ENCODE results near the gene FAT3.

Gene FAT3

GRCh38 chr11:92226331-92227229 is 2.0 kb downstream of the FAT3 start:
- no peak for DNase-seq (ENCODE audit: low read depth)
- H3K4me3 ChIP-seq (ENCODE audit: low read depth, low read length), result peak overlapping the region; percentile 57

- H3K4me3 ChIP-seq (ENCODE audit: low read depth, low read length), result peak overlapping the region; percentile 57
- DNase-seq (ENCODE audit: low read depth), result no peak
Observed at GRCh38 chr11:92227230-92227814, 2.7 kb downstream of the FAT3 start.

- H3K4me3 ChIP-seq (ENCODE audit: low read depth, low read length), result no peak overlapping the region
- DNase-seq (ENCODE audit: low read depth), result no peak
Observed at GRCh38 chr11:92227959-92228935, 3.6 kb downstream of the FAT3 start.

GRCh38 chr11:92236856-92237255 is 12.2 kb downstream of the FAT3 start:
- no peak overlapping the region for H3K4me3 ChIP-seq (ENCODE audit: low read depth, low read length)
- DNase-seq (ENCODE audit: low read depth), result no peak

- H3K4me3 ChIP-seq (ENCODE audit: low read depth, low read length), result no peak overlapping the region
- DNase-seq (ENCODE audit: low read depth), result no peak
Observed at GRCh38 chr11:92240916-92241315, 16.3 kb downstream of the FAT3 start.

GRCh38 chr11:92245700-92246271 is 21.2 kb downstream of the FAT3 start:
- H3K4me3 ChIP-seq (ENCODE audit: low read depth, low read length), result no peak overlapping the region
- DNase-seq (ENCODE audit: low read depth), result no peak

- no peak overlapping the region for H3K4me3 ChIP-seq (ENCODE audit: low read depth, low read length)
- DNase-seq (ENCODE audit: low read depth), result no peak
Observed at GRCh38 chr11:92246630-92247029, 22.0 kb downstream of the FAT3 start.

- no peak overlapping the region for H3K4me3 ChIP-seq (ENCODE audit: low read depth, low read length)
- no peak for DNase-seq (ENCODE audit: low read depth)
Observed at GRCh38 chr11:92249156-92249753, 24.6 kb downstream of the FAT3 start.

GRCh38 chr11:92251980-92252379 is 27.4 kb downstream of the FAT3 start:
- no peak for DNase-seq (ENCODE audit: low read depth)
- no peak overlapping the region for H3K4me3 ChIP-seq (ENCODE audit: low read depth, low read length)

GRCh38 chr11:92253421-92253820 is 28.8 kb downstream of the FAT3 start:
- H3K4me3 ChIP-seq (ENCODE audit: low read depth, low read length), result no peak overlapping the region
- DNase-seq (ENCODE audit: low read depth), result no peak

- no peak for DNase-seq (ENCODE audit: low read depth)
Observed at GRCh38 chr11:92253945-92254344, 29.3 kb downstream of the FAT3 start.

GRCh38 chr11:92257536-92257935 is 32.9 kb downstream of the FAT3 start:
- no peak overlapping the region for H3K4me3 ChIP-seq (ENCODE audit: low read depth, low read length)

More at GRCh38 chr11:92253945-92254344, 29.3 kb downstream of the FAT3 start:
- no peak overlapping the region for H3K4me3 ChIP-seq (ENCODE audit: low read depth, low read length)

GRCh38 chr11:92259861-92260260 is 35.2 kb downstream of the FAT3 start:
- DNase-seq (ENCODE audit: low read depth), result no peak
- H3K4me3 ChIP-seq (ENCODE audit: low read depth, low read length), result no peak overlapping the region

More at GRCh38 chr11:92257536-92257935, 32.9 kb downstream of the FAT3 start:
- DNase-seq (ENCODE audit: low read depth), result no peak

- H3K4me3 ChIP-seq (ENCODE audit: low read depth, low read length), result no peak overlapping the region
- no peak for DNase-seq (ENCODE audit: low read depth)
Observed at GRCh38 chr11:92264350-92264749, 39.7 kb downstream of the FAT3 start.

GRCh38 chr11:92266806-92267205 is 42.2 kb downstream of the FAT3 start:
- DNase-seq (ENCODE audit: low read depth), result no peak
- no peak overlapping the region for H3K4me3 ChIP-seq (ENCODE audit: low read depth, low read length)

- H3K4me3 ChIP-seq (ENCODE audit: low read depth, low read length), result no peak overlapping the region
- no peak for DNase-seq (ENCODE audit: low read depth)
Observed at GRCh38 chr11:92267278-92267677, 42.7 kb downstream of the FAT3 start.

GRCh38 chr11:92267968-92268367 is 43.4 kb downstream of the FAT3 start:
- DNase-seq (ENCODE audit: low read depth), result no peak
- H3K4me3 ChIP-seq (ENCODE audit: low read depth, low read length), result no peak overlapping the region

- no peak overlapping the region for H3K4me3 ChIP-seq (ENCODE audit: low read depth, low read length)
- no peak for DNase-seq (ENCODE audit: low read depth)
Observed at GRCh38 chr11:92268546-92268945, 43.9 kb downstream of the FAT3 start.

GRCh38 chr11:92269021-92269420 is 44.4 kb downstream of the FAT3 start:
- no peak for DNase-seq (ENCODE audit: low read depth)
- no peak overlapping the region for H3K4me3 ChIP-seq (ENCODE audit: low read depth, low read length)

Data from skeletal muscle cell (primary cell).